ENCODE measurements around the gene BBIP1.

Gene BBIP1

GRCh38 chr10:110868981-110869380 is 50.0 kb downstream of the BBIP1 start:
- peak overlapping the region; percentile 42 for H3K4me3 ChIP-seq (ENCODE audit: low read depth, low read length)
- TF ChIP-seq, protein P1, sequence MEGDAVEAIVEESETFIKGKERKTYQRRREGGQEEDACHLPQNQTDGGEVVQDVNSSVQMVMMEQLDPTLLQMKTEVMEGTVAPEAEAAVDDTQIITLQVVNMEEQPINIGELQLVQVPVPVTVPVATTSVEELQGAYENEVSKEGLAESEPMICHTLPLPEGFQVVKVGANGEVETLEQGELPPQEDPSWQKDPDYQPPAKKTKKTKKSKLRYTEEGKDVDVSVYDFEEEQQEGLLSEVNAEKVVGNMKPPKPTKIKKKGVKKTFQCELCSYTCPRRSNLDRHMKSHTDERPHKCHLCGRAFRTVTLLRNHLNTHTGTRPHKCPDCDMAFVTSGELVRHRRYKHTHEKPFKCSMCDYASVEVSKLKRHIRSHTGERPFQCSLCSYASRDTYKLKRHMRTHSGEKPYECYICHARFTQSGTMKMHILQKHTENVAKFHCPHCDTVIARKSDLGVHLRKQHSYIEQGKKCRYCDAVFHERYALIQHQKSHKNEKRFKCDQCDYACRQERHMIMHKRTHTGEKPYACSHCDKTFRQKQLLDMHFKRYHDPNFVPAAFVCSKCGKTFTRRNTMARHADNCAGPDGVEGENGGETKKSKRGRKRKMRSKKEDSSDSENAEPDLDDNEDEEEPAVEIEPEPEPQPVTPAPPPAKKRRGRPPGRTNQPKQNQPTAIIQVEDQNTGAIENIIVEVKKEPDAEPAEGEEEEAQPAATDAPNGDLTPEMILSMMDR (IDR thresholded peaks at IDR 0.05; ENCODE audit: insufficient read depth, low read depth, low read length, missing control alignments), result no peak
- DNase-seq (ENCODE audit: low read depth), result peak; percentile 90

GRCh38 chr10:110867807-110868465 is 51.0 kb downstream of the BBIP1 start:
- peak; percentile 38 for DNase-seq (ENCODE audit: low read depth)
- peak overlapping the region; percentile 20 for H3K4me3 ChIP-seq (ENCODE audit: low read depth, low read length)
- TF ChIP-seq, protein P1 (IDR thresholded peaks at IDR 0.05; ENCODE audit: insufficient read depth, low read depth, low read length, missing control alignments), result no peak

GRCh38 chr10:110867011-110867806 is 51.8 kb downstream of the BBIP1 start:
- DNase-seq (ENCODE audit: low read depth), result peak; percentile 82
- peak overlapping the region; percentile 20 for H3K4me3 ChIP-seq (ENCODE audit: low read depth, low read length)

DNA sequence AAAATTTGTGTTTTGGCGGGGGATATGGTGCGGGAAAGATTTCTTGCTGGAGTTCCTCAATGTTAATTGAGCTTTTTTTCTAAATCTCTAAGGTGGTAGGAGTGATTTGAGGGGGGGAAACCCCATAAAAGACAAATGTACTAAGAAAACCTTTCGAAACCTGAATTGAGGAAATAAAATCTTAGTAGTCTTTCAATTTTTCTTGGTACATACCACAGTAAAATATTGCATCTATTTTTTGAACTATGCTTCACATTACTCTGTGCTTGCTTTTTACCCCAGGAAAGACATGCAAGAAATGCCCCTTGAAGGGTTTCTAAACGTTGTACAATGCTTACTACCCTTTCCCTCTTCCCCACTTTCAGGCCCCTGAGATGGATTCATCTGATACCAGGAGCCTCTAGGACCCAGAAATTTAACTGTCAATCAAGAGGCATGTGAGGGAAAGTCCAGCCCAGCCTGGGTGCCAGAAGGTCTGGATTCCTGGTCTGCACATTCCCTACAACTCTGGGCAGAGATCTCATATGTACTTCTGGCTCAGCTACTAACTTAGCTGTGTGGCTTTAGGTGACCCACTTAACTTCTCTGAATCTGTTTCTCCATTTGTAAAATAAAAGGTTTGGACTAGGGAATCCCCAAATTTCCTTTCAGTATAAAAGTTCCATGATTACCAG is 53.0 kb downstream of the BBIP1 start:
- TF ChIP-seq, protein P1 (IDR thresholded peaks at IDR 0.05; ENCODE audit: insufficient read depth, low read depth, low read length, missing control alignments), result no peak
- peak; percentile 46 for DNase-seq (ENCODE audit: low read depth)
- H3K4me3 ChIP-seq (ENCODE audit: low read depth, low read length), result peak overlapping the region; percentile 61

DNA sequence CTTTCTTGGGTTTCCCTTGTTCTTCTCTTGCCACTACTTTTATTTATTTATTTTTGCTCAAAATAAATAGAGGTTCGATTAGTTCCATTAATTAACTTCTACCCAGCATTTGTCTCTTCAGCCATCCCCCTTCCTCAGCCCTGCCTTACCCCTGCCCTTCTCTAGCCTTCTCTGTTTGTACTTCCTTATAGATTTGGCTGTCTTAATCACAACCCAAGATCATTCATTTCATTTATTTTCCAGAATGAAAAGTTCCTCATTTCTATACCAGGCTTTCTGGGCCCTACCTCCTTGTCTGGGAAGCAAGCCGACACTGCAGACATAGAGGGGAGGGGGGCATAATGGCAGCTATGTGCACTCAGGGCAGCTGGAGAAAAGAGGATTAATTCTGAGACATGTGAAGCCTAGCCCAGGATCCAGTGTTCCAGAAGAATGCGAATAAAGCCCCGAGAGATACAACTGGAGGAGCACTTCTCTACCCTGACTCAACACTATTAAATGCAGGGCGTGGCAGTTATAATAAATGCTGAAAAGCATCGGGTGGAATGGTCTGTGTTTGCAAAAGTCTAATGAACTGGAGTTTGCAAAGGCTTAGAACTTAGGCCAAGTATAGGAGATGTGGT is 53.7 kb downstream of the BBIP1 start:
- no peak for DNase-seq (ENCODE audit: low read depth)
- H3K4me3 ChIP-seq (ENCODE audit: low read depth, low read length), result peak overlapping the region; percentile 61
- TF ChIP-seq, protein P1 (IDR thresholded peaks at IDR 0.05; ENCODE audit: insufficient read depth, low read depth, low read length, missing control alignments), result no peak

DNA sequence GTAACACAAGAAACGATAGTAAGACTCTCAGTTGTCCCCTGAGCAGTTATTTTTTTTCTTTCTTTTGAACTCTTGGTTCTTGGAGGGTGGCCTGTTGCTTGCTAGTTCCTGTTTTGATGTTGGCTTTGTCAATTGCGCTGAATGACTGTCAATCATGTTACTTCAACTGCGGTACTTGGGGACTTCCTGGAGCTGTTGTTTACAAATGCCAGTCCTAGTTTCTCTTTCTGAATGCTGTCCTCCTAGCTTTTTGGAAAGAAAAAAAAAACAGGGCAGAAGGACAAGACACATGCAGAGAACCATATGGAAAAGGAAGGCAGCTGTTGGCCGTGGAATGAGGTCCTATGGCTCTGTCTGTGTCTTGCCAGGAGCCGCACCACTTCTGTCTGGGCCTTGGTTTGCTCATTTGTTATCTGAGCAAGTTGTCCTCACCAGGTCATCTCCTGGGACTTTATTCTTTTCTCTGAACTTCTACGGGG is 54.3 kb downstream of the BBIP1 start:
- peak overlapping the region; percentile 61 for H3K4me3 ChIP-seq (ENCODE audit: low read depth, low read length)

More for the DNA sequence above, 54.3 kb downstream of the BBIP1 start:
- TF ChIP-seq, protein P1 (IDR thresholded peaks at IDR 0.05; ENCODE audit: insufficient read depth, low read depth, low read length, missing control alignments), result no peak
- DNase-seq (ENCODE audit: low read depth), result peak; percentile 95
